ENCODE data around the gene EPHA4.

The EPHA4 gene

DNA sequence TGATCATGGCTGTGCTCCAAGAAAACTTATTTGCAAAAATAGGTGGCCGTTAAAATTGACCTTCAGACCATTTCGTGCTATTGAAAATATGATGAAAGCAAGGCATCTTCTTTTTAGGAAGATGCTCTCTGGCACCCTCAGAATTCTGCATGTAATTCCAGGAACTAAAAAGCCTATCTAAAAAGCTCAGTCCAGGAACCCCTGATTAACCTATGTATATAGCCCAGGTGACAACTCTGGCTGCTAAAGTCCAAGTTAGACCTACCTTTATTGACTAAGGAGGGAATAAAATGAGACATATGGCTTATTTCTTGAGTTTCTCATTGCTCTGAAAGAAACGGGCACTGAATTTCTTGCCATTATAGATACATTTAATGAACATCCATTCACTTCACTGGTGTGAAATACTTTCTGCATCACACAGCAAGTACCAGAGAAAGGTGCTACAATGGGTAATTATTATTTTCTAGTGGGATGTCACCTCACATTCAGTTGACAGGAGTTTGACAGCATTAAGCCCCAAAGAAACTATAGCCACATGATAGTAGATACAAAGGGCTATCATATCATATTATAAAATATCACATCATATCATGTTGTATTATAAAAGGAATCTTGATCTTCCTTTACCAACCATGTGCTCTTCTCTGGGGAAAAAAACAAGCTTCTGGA lies 83.8 kb downstream of the EPHA4 start:
- DNase-seq = no peak
- in situ Hi-C loops (cut with MboI; ENCODE audit: low pct_unique_long_range_greater_than_20kb, low sequenced_read_pairs) = no loop called here

DNA sequence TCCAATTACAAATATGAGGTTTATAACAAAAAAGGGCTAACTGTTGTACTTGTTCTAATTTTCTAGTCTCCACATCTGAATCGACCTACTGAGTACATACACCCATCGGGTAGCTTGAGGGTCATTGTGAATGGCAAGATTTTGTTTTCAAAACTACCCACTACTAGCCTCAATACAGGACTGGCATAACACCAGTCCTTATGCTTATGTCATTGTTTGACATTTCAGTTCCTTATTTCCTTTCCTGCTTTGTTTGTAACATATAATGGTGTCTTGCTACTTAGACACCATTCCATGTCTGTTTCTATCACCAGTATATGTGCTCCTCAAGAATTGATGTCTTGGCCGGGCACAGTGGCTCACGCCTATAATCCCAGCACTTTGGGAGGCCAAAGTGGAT lies 86.0 kb downstream of the EPHA4 start:
- DNase-seq = no peak
- in situ Hi-C loops (cut with MboI; ENCODE audit: low pct_unique_long_range_greater_than_20kb, low sequenced_read_pairs) = no loop called here

DNA sequence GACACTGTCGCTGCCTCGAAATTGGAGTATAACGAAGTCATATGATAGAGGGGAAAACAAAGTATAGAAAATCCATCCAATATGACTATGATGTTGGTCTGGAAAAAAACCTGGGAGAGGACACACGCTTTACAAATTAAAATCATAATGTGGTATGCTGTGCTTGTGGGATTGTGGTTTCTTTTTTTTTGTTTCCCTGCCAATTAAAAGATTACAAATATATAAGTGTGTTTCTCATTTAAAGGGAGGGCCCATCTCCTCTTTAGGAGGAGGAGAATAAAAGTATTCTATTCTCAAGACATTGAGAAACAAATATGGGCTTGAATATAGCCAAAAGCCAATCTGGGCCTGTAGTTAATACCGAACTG lies 86.6 kb downstream of the EPHA4 start:
- DNase-seq = no peak
- in situ Hi-C loops (cut with MboI; ENCODE audit: low pct_unique_long_range_greater_than_20kb, low sequenced_read_pairs) = no loop called here

DNA sequence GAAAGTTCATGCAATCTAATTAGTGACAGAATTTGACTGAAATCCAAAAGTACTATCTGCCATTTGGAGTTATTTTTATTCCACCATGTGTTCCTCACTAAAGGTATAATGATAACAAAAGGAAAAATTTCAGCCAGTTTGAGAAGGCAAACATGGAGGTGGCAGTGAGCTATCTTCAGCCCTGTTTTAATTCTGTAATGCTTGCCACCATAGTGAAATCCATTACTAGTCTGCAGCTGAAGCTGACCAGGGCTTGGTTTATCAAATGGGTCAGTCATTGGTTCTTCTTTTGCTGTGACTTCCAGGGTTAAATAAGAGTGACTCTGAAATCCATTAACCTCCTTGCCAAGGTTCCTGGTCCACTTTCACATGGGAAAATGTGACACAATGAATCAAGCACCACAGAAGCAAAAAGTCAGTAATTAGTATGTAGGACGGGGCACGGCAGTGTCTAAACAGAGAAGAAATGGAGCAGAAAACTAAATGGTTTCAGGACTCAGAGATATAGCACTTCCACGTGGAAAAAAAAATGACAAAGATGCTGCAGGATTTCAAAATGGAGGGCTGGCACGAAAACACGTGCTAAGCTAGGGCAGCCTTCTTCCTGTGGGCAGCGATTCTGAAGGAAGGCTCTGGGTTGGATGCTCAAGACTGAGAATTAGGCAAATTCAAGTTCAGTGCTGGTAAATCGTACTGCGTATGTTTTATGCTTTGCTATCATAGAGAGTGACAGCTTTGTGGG lies 87.2 kb downstream of the EPHA4 start:
- in situ Hi-C loops (cut with MboI; ENCODE audit: low pct_unique_long_range_greater_than_20kb, low sequenced_read_pairs) = no loop called here
- DNase-seq = no peak

DNA sequence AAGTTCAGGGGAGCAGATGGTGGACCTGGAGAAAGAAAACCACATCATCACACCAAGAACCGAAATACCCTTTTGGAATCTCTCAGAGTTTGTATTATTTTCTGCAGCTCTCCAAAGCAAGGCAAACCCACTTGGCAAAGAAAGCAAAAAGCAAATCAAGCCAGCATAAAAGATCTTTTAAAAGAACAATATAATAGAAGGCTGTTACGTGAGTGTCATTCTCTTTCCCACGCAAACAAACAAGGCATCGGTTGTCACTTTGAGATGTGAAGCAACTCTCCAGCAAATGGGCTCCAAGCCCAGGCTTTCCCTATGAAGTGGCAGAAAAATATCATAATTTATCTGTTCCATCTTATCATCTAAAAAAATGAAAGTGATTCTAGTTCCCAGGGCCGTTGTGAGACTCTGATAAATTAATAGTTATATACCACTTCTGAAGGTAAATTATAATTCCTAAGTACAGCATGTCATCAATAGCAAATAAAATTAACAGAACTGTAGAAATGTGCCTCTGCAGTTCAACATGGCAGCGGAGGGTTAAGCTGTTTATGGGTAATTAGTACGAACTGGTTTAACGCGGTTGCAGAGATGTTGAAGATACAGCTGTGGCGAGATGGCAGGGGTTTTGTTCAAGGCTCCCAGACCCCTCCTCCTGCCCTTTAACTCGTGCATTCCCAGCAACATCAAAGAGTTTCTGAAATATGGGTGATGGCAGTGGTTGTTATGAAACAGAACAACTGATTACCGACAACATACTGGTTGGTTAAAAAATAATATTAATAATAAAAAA lies 89.2 kb downstream of the EPHA4 start:
- DNase-seq = no peak
- in situ Hi-C loops (cut with MboI; ENCODE audit: low pct_unique_long_range_greater_than_20kb, low sequenced_read_pairs) = no loop called here

GRCh38 chr2:221480821-221481220 lies 91.3 kb downstream of the EPHA4 start:
- no peak for DNase-seq
- in situ Hi-C loops (cut with MboI; ENCODE audit: low pct_unique_long_range_greater_than_20kb, low sequenced_read_pairs) = no loop called here

DNA sequence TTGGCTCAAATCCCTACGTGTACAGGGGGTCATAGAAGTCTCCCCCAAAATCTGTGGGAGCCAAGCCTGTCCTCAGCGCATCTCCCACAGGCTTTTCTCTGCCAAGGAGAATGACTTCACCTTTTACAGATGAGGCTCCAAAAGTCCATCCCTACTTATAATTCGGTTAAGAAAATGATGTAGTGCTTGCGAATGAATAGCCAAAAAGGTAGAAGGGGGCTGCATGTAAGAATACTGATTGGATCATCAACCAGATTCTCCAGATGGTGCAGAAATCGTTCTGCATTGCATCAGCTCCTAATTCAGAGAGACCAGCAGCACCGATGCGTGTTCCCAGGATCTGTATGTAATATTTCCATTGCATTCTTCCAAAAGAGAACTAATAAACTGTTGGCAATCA lies 91.9 kb downstream of the EPHA4 start:
- in situ Hi-C loops (cut with MboI; ENCODE audit: low pct_unique_long_range_greater_than_20kb, low sequenced_read_pairs) = no loop called here
- DNase-seq = no peak

GRCh38 chr2:221478485-221478863 lies 93.6 kb downstream of the EPHA4 start:
- in situ Hi-C loops (cut with MboI; ENCODE audit: low pct_unique_long_range_greater_than_20kb, low sequenced_read_pairs) = no loop called here
- DNase-seq = no peak

- DNase-seq = no peak
- in situ Hi-C loops (cut with MboI; ENCODE audit: low pct_unique_long_range_greater_than_20kb, low sequenced_read_pairs) = no loop called here
These were observed 94.2 kb downstream of the EPHA4 start for GRCh38 chr2:221477714-221478484.

- in situ Hi-C loops (cut with MboI; ENCODE audit: low pct_unique_long_range_greater_than_20kb, low sequenced_read_pairs) = no loop called here
- no peak for DNase-seq
These were observed 95.9 kb downstream of the EPHA4 start for GRCh38 chr2:221476195-221476594.

DNA sequence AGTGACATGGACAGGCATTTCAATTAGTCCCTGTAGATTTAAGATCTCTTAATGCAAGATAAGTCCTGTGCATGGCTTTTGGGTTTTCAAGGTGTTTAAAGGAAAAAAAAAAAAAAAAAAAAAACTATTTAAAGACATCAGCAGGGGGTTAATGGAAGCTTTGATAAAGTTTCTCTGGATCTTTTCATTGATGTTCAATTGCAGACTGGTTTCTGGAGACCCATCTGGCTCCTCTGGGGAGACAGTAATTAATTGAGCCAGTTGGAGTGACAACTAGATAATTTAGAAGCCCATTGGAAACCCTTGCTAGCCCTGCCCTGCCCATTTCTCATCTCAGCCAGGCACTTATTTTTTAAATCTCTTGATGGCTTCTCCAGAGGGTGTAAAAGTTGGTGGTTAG lies 98.7 kb downstream of the EPHA4 start:
- no peak for DNase-seq
- in situ Hi-C loops (cut with MboI; ENCODE audit: low pct_unique_long_range_greater_than_20kb, low sequenced_read_pairs) = no loop called here

- in situ Hi-C loops (cut with MboI; ENCODE audit: low pct_unique_long_range_greater_than_20kb, low sequenced_read_pairs) = no loop called here
- DNase-seq = no peak
These were observed 103.8 kb downstream of the EPHA4 start for GRCh38 chr2:221468317-221468716.

DNA sequence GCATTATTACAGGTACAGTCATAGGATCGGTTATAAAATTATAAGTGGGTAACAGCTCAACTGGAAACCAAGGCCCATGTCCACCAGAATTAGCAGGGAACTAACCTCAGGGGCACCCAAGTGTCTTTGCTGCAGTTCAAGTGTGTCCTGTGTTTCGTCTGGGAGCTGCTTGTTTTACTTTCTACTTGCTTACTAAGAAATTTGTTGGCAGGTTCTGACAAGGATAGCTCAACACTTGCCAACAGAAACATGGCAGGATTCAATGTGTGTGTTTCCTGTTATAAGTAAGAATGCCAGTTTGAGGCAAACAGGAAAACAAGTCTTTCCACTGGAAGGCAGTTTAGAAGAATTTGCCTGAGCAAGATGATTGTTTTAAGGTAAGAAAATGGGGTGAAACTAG lies 104.5 kb downstream of the EPHA4 start:
- in situ Hi-C loops (cut with MboI; ENCODE audit: low pct_unique_long_range_greater_than_20kb, low sequenced_read_pairs) = no loop called here
- DNase-seq = no peak

GRCh38 chr2:221466744-221467143 lies 105.4 kb downstream of the EPHA4 start:
- in situ Hi-C loops (cut with MboI; ENCODE audit: low pct_unique_long_range_greater_than_20kb, low sequenced_read_pairs) = no loop called here
- DNase-seq = no peak

DNA sequence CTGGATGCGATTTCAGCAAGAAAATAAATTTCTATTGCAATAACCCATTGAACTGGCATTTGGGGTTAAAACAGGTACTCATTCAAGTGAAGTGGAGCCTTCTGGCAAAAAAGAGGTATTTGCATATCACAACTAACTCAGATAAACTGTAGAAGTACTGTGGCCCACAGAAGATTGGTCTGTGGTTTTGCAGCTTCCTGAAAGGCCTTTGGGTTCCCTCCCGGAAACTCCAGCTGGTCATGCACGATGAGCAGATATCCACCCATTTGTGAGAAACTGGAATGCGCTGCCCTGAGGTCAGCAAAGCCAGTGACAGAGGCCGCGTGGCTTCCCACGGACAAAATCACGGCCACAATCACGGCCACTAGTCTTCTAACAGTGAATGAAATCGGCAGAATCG lies 106.3 kb downstream of the EPHA4 start:
- in situ Hi-C loops (cut with MboI; ENCODE audit: low pct_unique_long_range_greater_than_20kb, low sequenced_read_pairs) = no loop called here

DNA sequence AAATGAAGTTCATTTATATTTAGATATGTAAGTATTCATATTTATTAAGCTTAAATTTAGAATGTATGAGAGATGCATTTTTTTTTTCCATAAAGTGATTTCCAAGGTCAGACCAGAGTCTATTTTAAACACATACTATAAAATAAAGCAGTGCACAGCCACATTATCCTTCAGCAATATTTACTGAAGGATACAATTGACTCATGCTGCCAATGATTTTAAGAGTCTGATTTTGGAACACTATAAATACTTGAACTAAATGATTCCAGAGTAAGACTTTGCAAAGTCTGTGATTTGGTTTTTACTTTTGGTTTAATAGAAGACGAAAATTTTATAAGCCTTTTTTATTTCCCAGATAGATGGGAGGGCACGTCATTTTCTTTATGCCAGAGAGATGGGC lies 107.1 kb downstream of the EPHA4 start:
- no peak for DNase-seq
- in situ Hi-C loops (cut with MboI; ENCODE audit: low pct_unique_long_range_greater_than_20kb, low sequenced_read_pairs) = no loop called here

More for the DNA sequence above, 106.3 kb downstream of the EPHA4 start:
- peak; percentile 43 for DNase-seq

- DNase-seq = no peak
- in situ Hi-C loops (cut with MboI; ENCODE audit: low pct_unique_long_range_greater_than_20kb, low sequenced_read_pairs) = no loop called here
These were observed 108.7 kb downstream of the EPHA4 start for GRCh38 chr2:221463241-221463896.

- no peak for DNase-seq
- in situ Hi-C loops (cut with MboI; ENCODE audit: low pct_unique_long_range_greater_than_20kb, low sequenced_read_pairs) = no loop called here
These were observed 110.2 kb downstream of the EPHA4 start for GRCh38 chr2:221461901-221462300.

- DNase-seq = no peak
- in situ Hi-C loops (cut with MboI; ENCODE audit: low pct_unique_long_range_greater_than_20kb, low sequenced_read_pairs) = no loop called here
These were observed 112.0 kb downstream of the EPHA4 start for GRCh38 chr2:221460136-221460535.

Measured in KBM-7 (cell line).